ENCODE measurements around the gene PTGER1.
A peak's percentile ranks its signal among the peaks of the same experiment; 100 is the strongest.

The PTGER1 gene

GRCh38 chr19:14441041-14441938 is 33.9 kb downstream of the PTGER1 start:
- no peak for DNase-seq (ENCODE audit: low read depth)

- peak; percentile 56 for DNase-seq (ENCODE audit: low read depth)
Observed at GRCh38 chr19:14440049-14440448, 35.1 kb downstream of the PTGER1 start.

- no peak for DNase-seq (ENCODE audit: low read depth)
Observed at GRCh38 chr19:14439014-14439413, 36.1 kb downstream of the PTGER1 start.

- no peak for DNase-seq (ENCODE audit: low read depth)
Observed at GRCh38 chr19:14437578-14438140, 37.5 kb downstream of the PTGER1 start.

- DNase-seq (ENCODE audit: low read depth): no peak
Observed at GRCh38 chr19:14435320-14436050, 39.7 kb downstream of the PTGER1 start.

GRCh38 chr19:14434543-14435319 is 40.4 kb downstream of the PTGER1 start:
- DNase-seq (ENCODE audit: low read depth): no peak

- DNase-seq (ENCODE audit: low read depth): peak; percentile 70
Observed at GRCh38 chr19:14433554-14434501, 41.3 kb downstream of the PTGER1 start.

- no peak for DNase-seq (ENCODE audit: low read depth)
Observed at GRCh38 chr19:14432791-14433553, 42.2 kb downstream of the PTGER1 start, which contains the start of gene PKN1. PKN1 (plus strand) TSS chr19:14433306; CDS start chr19:14433522, 216 bp downstream.

- no peak for DNase-seq (ENCODE audit: low read depth)
Observed at GRCh38 chr19:14430712-14431111, 44.4 kb downstream of the PTGER1 start.

GRCh38 chr19:14428882-14429416 is 46.2 kb downstream of the PTGER1 start:
- DNase-seq (ENCODE audit: low read depth): no peak

- no peak for DNase-seq (ENCODE audit: low read depth)
Observed at GRCh38 chr19:14427461-14427860, 47.7 kb downstream of the PTGER1 start.

- no peak for DNase-seq (ENCODE audit: low read depth)
Observed at GRCh38 chr19:14425696-14426138, 49.4 kb downstream of the PTGER1 start.
